Measurements from ENCODE around the gene TYW3. TPM values are rescaled to one million over a fixed set of nuclear protein-coding genes. Genes with fewer than 3 reads are reported as not detected.

The TYW3 gene
- total RNA-seq, 4 donors from 2014 or later, result 11.1 to 14.6 (median 13.3) TPM

DNA sequence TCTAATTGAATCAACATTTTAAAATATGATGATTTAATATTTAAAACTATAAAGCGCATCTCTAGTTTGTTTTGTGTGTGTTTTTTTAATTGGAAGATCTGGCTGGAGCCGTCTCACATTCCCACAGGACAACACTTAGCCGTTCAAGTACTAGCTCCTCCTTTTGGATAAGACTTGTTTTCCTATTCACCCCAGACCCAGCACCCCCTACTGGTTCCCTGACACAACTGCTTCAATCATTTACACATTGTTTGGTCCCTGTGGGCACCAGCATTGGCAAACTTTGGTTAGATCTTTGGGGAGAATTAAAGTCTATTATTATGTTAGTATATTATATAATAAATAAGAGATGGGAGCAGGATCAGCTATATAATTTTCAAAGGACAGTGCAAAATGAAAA, 34.5 kb downstream of the TYW3 start:
- H3K9me3 ChIP-seq, result no peaks in the 10 kb centered on the region
- H3K4me3 ChIP-seq, result no peak overlapping the region
- TF ChIP-seq CTCF (IDR thresholded peaks at IDR 0.05) (peak in 1 of 5 experiments; percentile 15), POLR2A (IDR thresholded peaks at IDR 0.05) (no peak)
- no peaks in the 10 kb centered on the region for H3K27me3 ChIP-seq
- 57 to 59% methylated on average over 3 of the region's 3 CpGs for WGBS, 2 donors
- peaks cover 0 to 6% (median 0%) of the 10 kb centered on the region in 4 donors for H3K4me1 ChIP-seq
- no peak for DNase-seq (ENCODE audit: low spot score in 2 of 2)
- H3K36me3 ChIP-seq, result peaks cover 0 to 25% (median 0%) of the 10 kb centered on the region in 3 donors
- H3K27ac ChIP-seq, result no peak overlapping the region

GRCh38 chr1:74771913-74772515, 39.1 kb downstream of the TYW3 start:
- 25% methylated on average over 7 of the region's 7 CpGs for WGBS, 2 donors
- peak in 1 of 2 donors; percentile 61 for DNase-seq (ENCODE audit: low spot score in 2 of 2)
- TF ChIP-seq POLR2A (IDR thresholded peaks at IDR 0.05) (no peak), EP300 (IDR thresholded peaks at IDR 0.05) (no peak), CTCF (IDR thresholded peaks at IDR 0.05) (peak; percentile 53 to 68 (median 55))
- no peaks in the 10 kb centered on the region for H3K36me3 ChIP-seq
- no peak overlapping the region for H3K27ac ChIP-seq
- no peaks in the 10 kb centered on the region for H3K27me3 ChIP-seq
- H3K9me3 ChIP-seq, result no peaks in the 10 kb centered on the region
- no peak overlapping the region for H3K4me3 ChIP-seq
- H3K4me1 ChIP-seq, result peaks cover 0 to 9% (median 0%) of the 10 kb centered on the region in 4 donors

DNA sequence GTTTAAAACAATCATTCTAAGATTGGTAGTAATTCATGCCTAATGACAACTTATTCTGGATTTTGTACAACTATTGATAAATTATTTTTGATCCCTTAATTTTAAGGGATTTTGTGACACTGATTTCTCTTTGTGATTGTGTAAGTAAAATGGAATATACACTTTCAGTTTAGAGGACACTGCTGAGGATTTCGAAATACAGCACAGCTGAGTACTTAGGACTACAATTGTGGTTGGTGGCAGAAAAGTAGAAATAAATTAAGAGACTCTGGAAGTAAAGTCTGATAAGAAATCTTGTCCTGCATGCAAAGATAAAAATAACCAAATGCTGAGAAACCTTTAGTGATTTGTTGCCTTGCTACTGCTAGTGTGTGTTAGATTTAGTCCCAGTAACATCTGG, 40.0 kb downstream of the TYW3 start:
- DNase-seq (ENCODE audit: low spot score in 2 of 2), result no peak
- peaks cover 0 to 9% (median 0%) of the 10 kb centered on the region in 4 donors for H3K4me1 ChIP-seq
- H3K27me3 ChIP-seq, result no peaks in the 10 kb centered on the region
- no peak overlapping the region for H3K27ac ChIP-seq
- H3K9me3 ChIP-seq, result no peaks in the 10 kb centered on the region
- no peaks in the 10 kb centered on the region for H3K36me3 ChIP-seq
- TF ChIP-seq EP300 (IDR thresholded peaks at IDR 0.05), result no peak
- no peak for TF ChIP-seq CTCF (IDR thresholded peaks at IDR 0.05)
- TF ChIP-seq POLR2A (IDR thresholded peaks at IDR 0.05), result no peak
- 75 to 86% methylated on average over 1 of the region's 1 CpG for WGBS, 2 donors
- no peak overlapping the region for H3K4me3 ChIP-seq

- TF ChIP-seq POLR2A (IDR thresholded peaks at IDR 0.05) (no peak), CTCF (IDR thresholded peaks at IDR 0.05) (no peak), EP300 (IDR thresholded peaks at IDR 0.05) (no peak)
- DNase-seq (ENCODE audit: low spot score in 2 of 2), result no peak
- Histone ChIP-seq H3K9me3 (no peaks in the 10 kb centered on the region), H3K4me1 (peaks cover 0 to 9% (median 0%) of the 10 kb centered on the region in 4 donors), H3K4me3 (no peak overlapping the region), H3K27me3 (no peaks in the 10 kb centered on the region), H3K27ac (no peak overlapping the region), H3K36me3 (no peaks in the 10 kb centered on the region)
- 81 to 86% methylated on average over 2 of the region's 2 CpGs for WGBS, 2 donors
These were observed 40.6 kb downstream of the TYW3 start for GRCh38 chr1:74773582-74773981.

DNA sequence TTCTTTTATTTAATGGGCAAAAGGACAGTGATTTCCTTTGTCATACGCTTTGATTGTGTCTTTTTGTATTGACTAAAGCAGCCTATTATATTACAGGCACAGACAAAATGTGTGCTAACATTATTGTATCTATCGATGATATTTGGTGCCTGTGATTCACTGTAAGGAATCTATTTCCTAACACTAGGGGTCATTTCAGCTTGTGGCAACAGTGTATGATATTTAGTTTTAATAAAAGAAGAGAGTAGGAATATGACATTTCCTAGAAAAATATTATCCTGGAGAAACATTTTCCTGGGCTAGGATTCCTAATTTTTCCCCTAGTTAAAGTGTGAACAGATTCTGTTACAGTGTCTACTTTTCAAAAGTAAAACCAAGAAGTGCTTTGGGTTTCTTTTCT, 42.8 kb downstream of the TYW3 start:
- Histone ChIP-seq H3K4me3 (no peak overlapping the region), H3K9me3 (no peaks in the 10 kb centered on the region), H3K4me1 (peaks cover 0 to 9% (median 0%) of the 10 kb centered on the region in 4 donors), H3K27ac (no peak overlapping the region), H3K27me3 (no peaks in the 10 kb centered on the region), H3K36me3 (no peaks in the 10 kb centered on the region)
- DNase-seq (ENCODE audit: low spot score in 2 of 2), result no peak
- no peak for TF ChIP-seq CTCF (IDR thresholded peaks at IDR 0.05)
- TF ChIP-seq POLR2A (IDR thresholded peaks at IDR 0.05), result no peak
- no peak for TF ChIP-seq EP300 (IDR thresholded peaks at IDR 0.05)
- WGBS, 2 donors, result 64 to 67% methylated on average over 2 of the region's 2 CpGs

Measured in tibial nerve (tissue), 4 donors.